ENCODE results near the gene ALDH1L2.

The ALDH1L2 gene

GRCh38 chr12:104975587-104976343 lies 108.5 kb downstream of the ALDH1L2 start:
- no peak for DNase-seq

DNA sequence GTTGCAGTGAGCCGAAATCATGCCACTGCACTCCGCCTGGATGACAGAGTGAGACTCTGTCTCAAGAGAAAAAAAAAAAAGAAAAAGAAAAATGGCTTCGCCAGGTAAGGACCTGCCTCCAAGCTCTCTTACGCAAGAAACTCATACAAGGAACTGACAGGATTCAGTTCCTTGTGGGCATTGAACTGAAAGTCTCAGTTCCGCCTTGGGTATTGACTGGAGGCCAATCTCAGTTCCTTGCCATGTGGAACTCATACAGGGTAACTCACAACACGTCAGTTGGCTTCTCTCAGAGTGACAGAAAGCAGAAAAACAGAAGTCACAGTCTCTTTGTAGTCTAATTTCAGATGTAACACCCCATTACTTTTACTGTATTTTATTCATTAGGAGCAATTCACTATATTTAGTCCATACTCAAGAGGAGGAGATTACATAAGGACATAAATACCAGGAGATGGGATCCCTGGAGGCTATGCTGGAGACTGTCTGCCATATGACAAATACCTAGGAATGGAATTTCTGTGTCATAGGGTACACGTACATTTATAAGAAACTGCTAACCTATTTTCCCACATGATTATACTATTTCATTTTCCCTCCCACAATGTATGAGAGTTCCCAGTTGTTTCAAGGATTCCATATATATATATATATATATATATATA lies 109.5 kb downstream of the ALDH1L2 start:
- no peak for DNase-seq

DNA sequence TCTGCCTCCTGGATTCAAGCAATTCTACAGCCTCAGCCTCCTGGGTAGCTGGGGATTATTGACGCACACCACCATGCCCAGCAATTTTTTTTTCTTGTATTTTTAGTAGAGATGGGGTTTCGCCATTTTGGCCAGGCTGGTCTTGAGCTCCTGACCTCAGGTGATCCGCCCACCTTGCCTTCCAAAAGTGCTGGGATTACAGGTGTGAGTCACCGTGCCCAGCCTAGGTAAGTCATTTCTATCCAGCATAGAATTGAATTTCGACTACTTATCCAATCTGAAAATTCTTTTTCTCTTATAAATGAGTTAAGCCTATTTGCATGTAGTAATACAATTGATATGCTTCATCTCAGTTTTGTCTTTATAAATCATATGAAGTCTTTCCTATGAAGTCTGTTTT lies 111.0 kb downstream of the ALDH1L2 start:
- DNase-seq = no peak

DNA sequence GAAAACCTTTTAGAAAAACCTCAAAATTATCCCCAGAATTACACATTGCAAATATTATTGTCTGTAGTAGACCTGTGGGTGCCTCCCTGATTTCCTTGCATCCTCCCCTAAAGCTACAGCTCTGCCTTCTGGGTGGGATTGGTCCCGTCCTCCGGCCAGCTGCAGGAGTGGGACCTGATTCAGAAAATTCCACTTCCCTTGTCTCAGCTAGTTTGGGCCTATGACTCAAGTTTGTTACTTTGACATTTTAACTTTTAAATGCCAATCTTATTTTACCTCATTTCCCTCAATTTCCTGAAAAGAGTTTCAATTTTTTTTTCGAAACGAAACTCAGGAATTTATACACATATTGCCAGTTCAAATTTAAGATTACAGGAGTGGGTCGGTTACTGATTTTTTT lies 113.0 kb downstream of the ALDH1L2 start:
- no peak for DNase-seq
